T-helper 1 cell treated with Interleukin-12 subunit alpha and Interleukin-12 subunit beta and Interleukin-4 antibody, amounts not matched to agents 30 μg/mL and 1 μg/mL, for 36 hours (primary cell): Measurements from ENCODE around the gene DTX1.
"Not testable (repeated sequence)": the region's sequence is repeated elsewhere in the genome, so short reads cannot be mapped to it uniquely, and the experiment has no call there.

Source experiments
- H3K27ac Mint-ChIP-seq: one replicate; pipeline ENCODE4 v1.8.0; 2021; ENCODE audit warnings: mild to moderate bottlenecking, mixed read lengths
- H3K27me3 Mint-ChIP-seq: one replicate; pipeline ENCODE4 v1.8.0; 2021; ENCODE audit warnings: low read depth, mixed read lengths
- H3K36me3 Mint-ChIP-seq: one replicate; pipeline ENCODE4 v1.8.0; 2021; ENCODE audit warnings: low read depth, mixed read lengths
- H3K4me1 Mint-ChIP-seq: one replicate; pipeline ENCODE4 v1.8.0; 2021; ENCODE audit warnings: low read depth, mixed read lengths
- H3K4me3 Mint-ChIP-seq: one replicate; pipeline ENCODE4 v1.8.0; 2021; ENCODE audit warnings: mild to moderate bottlenecking, moderate library complexity, mixed read lengths
- H3K9me3 Mint-ChIP-seq: one replicate; pipeline ENCODE4 v1.8.0; 2021; ENCODE audit warnings: mixed read lengths

The DTX1 gene

GRCh38 chr12:113104953-113105510 lies 48.5 kb downstream of the DTX1 start:
- H3K4me1 Mint-ChIP-seq, result peaks cover 6% of the 10 kb centered on the region
- no peak overlapping the region for H3K27ac Mint-ChIP-seq
- H3K27me3 Mint-ChIP-seq, result peaks cover 5% of the 10 kb centered on the region
- H3K36me3 Mint-ChIP-seq, result no peaks in the 10 kb centered on the region
- H3K4me3 Mint-ChIP-seq, result no peak overlapping the region
- no peaks in the 10 kb centered on the region for H3K9me3 Mint-ChIP-seq

GRCh38 chr12:113105606-113106271 lies 49.2 kb downstream of the DTX1 start:
- H3K4me3 Mint-ChIP-seq, result no peak overlapping the region
- no peak overlapping the region for H3K27ac Mint-ChIP-seq
- peaks cover 5% of the 10 kb centered on the region for H3K27me3 Mint-ChIP-seq
- peaks cover 8% of the 10 kb centered on the region for H3K4me1 Mint-ChIP-seq
- H3K9me3 Mint-ChIP-seq, result no peaks in the 10 kb centered on the region
- H3K36me3 Mint-ChIP-seq, result no peaks in the 10 kb centered on the region

GRCh38 chr12:113106361-113106760 lies 49.8 kb downstream of the DTX1 start:
- no peak overlapping the region for H3K27ac Mint-ChIP-seq
- no peak overlapping the region for H3K4me3 Mint-ChIP-seq
- no peaks in the 10 kb centered on the region for H3K36me3 Mint-ChIP-seq
- no peaks in the 10 kb centered on the region for H3K9me3 Mint-ChIP-seq
- peaks cover 5% of the 10 kb centered on the region for H3K27me3 Mint-ChIP-seq
- H3K4me1 Mint-ChIP-seq, result peaks cover 8% of the 10 kb centered on the region

- peaks cover 6% of the 10 kb centered on the region for H3K4me1 Mint-ChIP-seq
- H3K36me3 Mint-ChIP-seq, result no peaks in the 10 kb centered on the region
- no peak overlapping the region for H3K4me3 Mint-ChIP-seq
- no peaks in the 10 kb centered on the region for H3K9me3 Mint-ChIP-seq
- H3K27me3 Mint-ChIP-seq, result peaks cover 5% of the 10 kb centered on the region
- no peak overlapping the region for H3K27ac Mint-ChIP-seq
These were observed 51.8 kb downstream of the DTX1 start for GRCh38 chr12:113108308-113108707.

GRCh38 chr12:113109360-113109759 lies 52.8 kb downstream of the DTX1 start:
- H3K4me1 Mint-ChIP-seq, result peaks cover 4% of the 10 kb centered on the region
- H3K36me3 Mint-ChIP-seq, result no peaks in the 10 kb centered on the region
- no peak overlapping the region for H3K27ac Mint-ChIP-seq
- H3K4me3 Mint-ChIP-seq, result no peak overlapping the region
- H3K27me3 Mint-ChIP-seq, result peaks cover 5% of the 10 kb centered on the region
- no peaks in the 10 kb centered on the region for H3K9me3 Mint-ChIP-seq

- Mint-ChIP-seq H3K4me3 (no peak overlapping the region), H3K4me1 (peaks cover 4% of the 10 kb centered on the region), H3K36me3 (no peaks in the 10 kb centered on the region), H3K27ac (no peak overlapping the region), H3K9me3 (no peaks in the 10 kb centered on the region), H3K27me3 (peaks cover under 1% of the 10 kb centered on the region)
These were observed 53.5 kb downstream of the DTX1 start for GRCh38 chr12:113109872-113110599.

GRCh38 chr12:113111247-113111646 lies 54.7 kb downstream of the DTX1 start:
- H3K27me3 Mint-ChIP-seq, result no peaks in the 10 kb centered on the region

GRCh38 chr12:113112043-113112899 lies 55.7 kb downstream of the DTX1 start:
- H3K27ac Mint-ChIP-seq, result no peak overlapping the region

More at GRCh38 chr12:113111247-113111646, 54.7 kb downstream of the DTX1 start:
- H3K27ac Mint-ChIP-seq, result no peak overlapping the region
- H3K4me1 Mint-ChIP-seq, result peaks cover 4% of the 10 kb centered on the region
- no peaks in the 10 kb centered on the region for H3K9me3 Mint-ChIP-seq
- H3K4me3 Mint-ChIP-seq, result no peak overlapping the region
- H3K36me3 Mint-ChIP-seq, result no peaks in the 10 kb centered on the region

GRCh38 chr12:113113397-113113796 lies 56.9 kb downstream of the DTX1 start:
- H3K4me1 Mint-ChIP-seq, result peaks cover 4% of the 10 kb centered on the region
- H3K27ac Mint-ChIP-seq, result no peak overlapping the region
- no peaks in the 10 kb centered on the region for H3K9me3 Mint-ChIP-seq

More at GRCh38 chr12:113112043-113112899, 55.7 kb downstream of the DTX1 start:
- H3K36me3 Mint-ChIP-seq, result no peaks in the 10 kb centered on the region
- peaks cover 4% of the 10 kb centered on the region for H3K4me1 Mint-ChIP-seq
- H3K9me3 Mint-ChIP-seq, result no peaks in the 10 kb centered on the region
- no peak overlapping the region for H3K4me3 Mint-ChIP-seq
- no peaks in the 10 kb centered on the region for H3K27me3 Mint-ChIP-seq

GRCh38 chr12:113114447-113115178 lies 58.1 kb downstream of the DTX1 start:
- Mint-ChIP-seq H3K36me3 (no peaks in the 10 kb centered on the region), H3K4me1 (peaks cover 2% of the 10 kb centered on the region), H3K4me3 (no peak overlapping the region), H3K9me3 (no peaks in the 10 kb centered on the region), H3K27ac (no peak overlapping the region), H3K27me3 (no peaks in the 10 kb centered on the region)

More at GRCh38 chr12:113113397-113113796, 56.9 kb downstream of the DTX1 start:
- Mint-ChIP-seq H3K27me3 (no peaks in the 10 kb centered on the region), H3K36me3 (no peaks in the 10 kb centered on the region), H3K4me3 (no peak overlapping the region)

GRCh38 chr12:113115455-113116126 lies 59.1 kb downstream of the DTX1 start:
- H3K36me3 Mint-ChIP-seq, result no peaks in the 10 kb centered on the region
- no peaks in the 10 kb centered on the region for H3K27me3 Mint-ChIP-seq
- H3K4me1 Mint-ChIP-seq, result no peaks in the 10 kb centered on the region
- no peak overlapping the region for H3K27ac Mint-ChIP-seq
- H3K4me3 Mint-ChIP-seq, result no peak overlapping the region
- H3K9me3 Mint-ChIP-seq, result no peaks in the 10 kb centered on the region

GRCh38 chr12:113116875-113117274 lies 60.3 kb downstream of the DTX1 start:
- H3K27ac Mint-ChIP-seq, result no peak overlapping the region
- no peaks in the 10 kb centered on the region for H3K4me1 Mint-ChIP-seq
- H3K9me3 Mint-ChIP-seq, result no peaks in the 10 kb centered on the region
- no peak overlapping the region for H3K4me3 Mint-ChIP-seq
- H3K36me3 Mint-ChIP-seq, result no peaks in the 10 kb centered on the region
- no peaks in the 10 kb centered on the region for H3K27me3 Mint-ChIP-seq

GRCh38 chr12:113117684-113118083 lies 61.2 kb downstream of the DTX1 start:
- not testable (repeated sequence) for H3K4me1 Mint-ChIP-seq, H3K27ac Mint-ChIP-seq, H3K4me3 Mint-ChIP-seq, H3K36me3 Mint-ChIP-seq, H3K9me3 Mint-ChIP-seq, H3K27me3 Mint-ChIP-seq
